Measurements from ENCODE around the gene FGD2.
A peak's percentile ranks its signal among the peaks of the same experiment; 100 is the strongest.

FGD2 gene

DNA sequence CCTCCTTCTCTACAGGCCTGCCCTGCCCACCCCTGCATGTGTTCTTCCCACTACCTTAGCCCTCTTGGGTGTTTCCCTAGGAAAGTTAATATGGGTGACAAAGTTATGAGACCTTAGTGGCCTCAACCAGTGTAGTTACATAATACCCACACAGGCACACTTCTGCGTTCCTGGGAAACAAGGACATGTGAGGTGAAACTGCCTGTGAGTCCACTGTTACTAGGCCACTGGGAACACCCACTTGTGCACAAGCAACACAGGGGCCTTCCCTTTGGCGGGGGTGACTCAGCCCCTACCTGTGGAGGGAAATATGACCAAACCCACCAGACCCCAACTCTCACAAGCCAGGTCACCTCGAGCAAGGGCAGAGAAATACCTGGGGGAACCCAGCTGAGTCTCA, 38.2 kb upstream of the FGD2 start:
- Mint-ChIP-seq H3K4me3 (no peak overlapping the region), H3K9me3 (no peaks in the 10 kb centered on the region), H3K36me3 (peaks cover 47% of the 10 kb centered on the region), H3K27me3 (peaks cover 2% of the 10 kb centered on the region), H3K4me1 (peaks cover 35% of the 10 kb centered on the region), H3K27ac (no peak overlapping the region)
- DNase-seq: no peak
- CTCF ChIA-PET: interaction anchor here (1.4 kb wide), 1 partner anchor 12 kb away, joined by 3 read pairs; no protein-coding TSS in a partner anchor

GRCh38 chr6:36967757-36968156, 37.7 kb upstream of the FGD2 start:
- no peak overlapping the region for H3K27ac Mint-ChIP-seq
- H3K27me3 Mint-ChIP-seq: no peaks in the 10 kb centered on the region
- H3K36me3 Mint-ChIP-seq: peaks cover 52% of the 10 kb centered on the region
- no peaks in the 10 kb centered on the region for H3K9me3 Mint-ChIP-seq
- CTCF ChIA-PET: interaction anchor here (1.4 kb wide), 1 partner anchor 11 kb away, joined by 3 read pairs; no protein-coding TSS in a partner anchor
- H3K4me1 Mint-ChIP-seq: peaks cover 30% of the 10 kb centered on the region
- DNase-seq: no peak
- H3K4me3 Mint-ChIP-seq: no peak overlapping the region

GRCh38 chr6:36968266-36968977, 37.0 kb upstream of the FGD2 start:
- Mint-ChIP-seq H3K27me3 (no peaks in the 10 kb centered on the region), H3K27ac (no peak overlapping the region), H3K9me3 (no peaks in the 10 kb centered on the region), H3K36me3 (peaks cover 57% of the 10 kb centered on the region), H3K4me1 (peaks cover 24% of the 10 kb centered on the region), H3K4me3 (no peak overlapping the region)
- CTCF ChIA-PET: no interaction called here
- DNase-seq: no peak

DNA sequence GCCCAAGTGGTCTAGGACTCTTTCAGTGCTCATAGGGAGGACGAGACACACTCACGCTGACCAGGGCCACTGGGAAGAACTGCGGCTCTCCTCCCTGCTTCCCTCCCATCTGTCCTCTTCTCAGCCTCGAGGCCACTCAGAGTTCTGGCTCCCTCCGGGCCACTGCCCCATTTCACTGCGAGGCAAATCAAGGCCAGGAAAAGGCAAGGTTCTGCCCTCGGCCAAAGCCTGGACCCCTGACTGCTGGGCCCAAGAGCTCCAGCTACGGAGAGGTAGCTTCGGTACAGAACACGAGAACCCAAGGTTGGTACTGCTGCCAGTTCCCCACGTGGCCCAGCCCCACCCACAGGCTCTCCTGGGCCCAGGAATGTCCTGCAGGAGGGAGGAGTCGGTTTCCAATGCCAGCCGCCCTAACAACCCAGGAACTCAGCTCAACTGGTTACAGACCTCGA, 36.2 kb upstream of the FGD2 start:
- no peaks in the 10 kb centered on the region for H3K27me3 Mint-ChIP-seq
- H3K4me3 Mint-ChIP-seq: no peak overlapping the region
- H3K27ac Mint-ChIP-seq: no peak overlapping the region
- H3K9me3 Mint-ChIP-seq: no peaks in the 10 kb centered on the region
- DNase-seq: no peak
- H3K36me3 Mint-ChIP-seq: peaks cover 64% of the 10 kb centered on the region
- peaks cover 15% of the 10 kb centered on the region for H3K4me1 Mint-ChIP-seq
- CTCF ChIA-PET: no interaction called here

GRCh38 chr6:36969988-36970891, 35.2 kb upstream of the FGD2 start:
- Mint-ChIP-seq H3K4me1 (peaks cover 6% of the 10 kb centered on the region), H3K36me3 (peaks cover 70% of the 10 kb centered on the region)

DNA sequence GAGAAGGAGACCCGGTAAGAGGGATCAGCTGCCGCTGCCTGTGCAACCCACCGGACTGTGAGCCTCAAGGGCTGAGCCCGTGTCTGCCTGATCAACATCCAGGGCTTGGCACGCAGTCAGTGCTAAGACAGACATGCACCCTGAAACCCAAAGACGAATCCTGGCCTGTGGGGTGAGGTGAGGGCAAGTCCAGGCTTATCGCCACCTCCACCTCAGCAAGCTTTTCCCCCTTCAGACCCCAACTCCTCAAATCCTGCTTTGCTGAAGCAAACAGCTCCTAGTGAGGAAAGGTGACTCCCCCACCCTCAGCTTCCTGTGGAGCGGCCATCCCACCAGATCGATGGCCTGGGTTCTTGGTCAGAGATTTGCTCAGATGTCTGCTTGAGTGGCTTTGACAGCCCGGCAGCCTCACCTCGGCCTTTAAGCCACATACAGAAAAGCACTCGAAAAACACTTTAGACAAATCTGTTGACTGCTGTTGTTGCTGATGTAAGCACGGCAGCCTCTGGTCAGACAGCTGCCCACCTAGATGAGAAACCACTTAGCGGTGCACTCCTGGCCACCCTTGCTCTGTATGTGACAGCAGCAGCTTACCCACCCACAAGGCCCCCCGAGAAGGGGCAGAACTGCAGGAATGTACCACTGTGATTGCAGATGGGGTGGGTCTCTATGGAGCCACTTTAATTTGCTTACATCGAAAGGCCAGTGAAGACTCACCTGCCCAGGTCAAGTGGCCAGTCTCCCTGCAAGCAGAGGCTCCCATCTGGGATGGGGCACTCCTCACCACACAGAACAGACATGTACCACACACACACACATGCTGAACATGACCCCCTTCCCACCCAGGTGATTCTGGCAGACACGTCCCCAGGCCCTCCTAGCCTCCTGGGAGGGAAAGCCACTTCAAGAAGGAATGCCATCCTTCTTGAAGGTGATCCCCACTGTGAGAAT, 34.3 kb upstream of the FGD2 start:
- DNase-seq: no peak
- Mint-ChIP-seq H3K9me3 (no peaks in the 10 kb centered on the region), H3K4me1 (no peaks in the 10 kb centered on the region), H3K27ac (no peak overlapping the region), H3K36me3 (peaks cover 74% of the 10 kb centered on the region), H3K27me3 (no peaks in the 10 kb centered on the region), H3K4me3 (no peak overlapping the region)
- CTCF ChIA-PET: interaction anchor here (1.3 to 1.4 kb wide), 2 partner anchors 8 to 10 kb away, joined by 3 read pairs; no protein-coding TSS in a partner anchor

More at GRCh38 chr6:36969988-36970891, 35.2 kb upstream of the FGD2 start:
- Mint-ChIP-seq H3K4me3 (no peak overlapping the region), H3K27ac (no peak overlapping the region), H3K9me3 (no peaks in the 10 kb centered on the region), H3K27me3 (no peaks in the 10 kb centered on the region)
- DNase-seq: no peak
- CTCF ChIA-PET: interaction anchor here (1.3 to 1.4 kb wide), 2 partner anchors 9 to 11 kb away, joined by 3 read pairs; no protein-coding TSS in a partner anchor

GRCh38 chr6:36971921-36972673, 33.4 kb upstream of the FGD2 start:
- no peak overlapping the region for H3K27ac Mint-ChIP-seq
- CTCF ChIA-PET: interaction anchor here (1.3 kb wide), 1 partner anchor 7 kb away, joined by 3 read pairs; no protein-coding TSS in a partner anchor
- no peak for DNase-seq
- H3K27me3 Mint-ChIP-seq: no peaks in the 10 kb centered on the region
- no peak overlapping the region for H3K4me3 Mint-ChIP-seq
- H3K36me3 Mint-ChIP-seq: peaks cover 76% of the 10 kb centered on the region
- no peaks in the 10 kb centered on the region for H3K9me3 Mint-ChIP-seq
- H3K4me1 Mint-ChIP-seq: no peaks in the 10 kb centered on the region

GRCh38 chr6:36973190-36973589, 32.3 kb upstream of the FGD2 start:
- CTCF ChIA-PET: no interaction called here
- peaks cover 3% of the 10 kb centered on the region for H3K4me1 Mint-ChIP-seq
- H3K27me3 Mint-ChIP-seq: no peaks in the 10 kb centered on the region
- no peak overlapping the region for H3K27ac Mint-ChIP-seq
- H3K4me3 Mint-ChIP-seq: no peak overlapping the region
- no peak for DNase-seq
- H3K36me3 Mint-ChIP-seq: peaks cover 77% of the 10 kb centered on the region
- H3K9me3 Mint-ChIP-seq: no peaks in the 10 kb centered on the region

DNA sequence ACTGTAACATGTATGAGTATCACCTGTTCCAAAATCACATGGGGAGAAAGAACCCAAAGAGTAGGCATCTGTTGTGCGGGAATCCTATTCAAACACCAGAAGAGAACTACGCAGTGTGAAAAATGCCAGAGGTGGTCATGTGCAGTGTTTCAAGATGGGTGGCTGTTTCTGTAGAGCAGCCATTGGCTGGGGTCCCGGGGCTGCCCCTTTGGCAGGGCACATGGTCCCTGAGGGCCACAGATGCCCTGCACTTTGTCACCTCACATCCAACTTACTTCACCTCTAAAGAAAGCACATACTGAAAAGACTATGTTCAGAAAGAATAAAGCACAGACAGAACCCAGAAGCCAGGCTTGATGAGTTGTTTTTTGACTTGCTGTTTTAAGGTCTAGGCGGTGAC, 31.8 kb upstream of the FGD2 start:
- Mint-ChIP-seq H3K4me3 (no peak overlapping the region), H3K27me3 (no peaks in the 10 kb centered on the region), H3K36me3 (peaks cover 76% of the 10 kb centered on the region), H3K4me1 (peaks cover 3% of the 10 kb centered on the region), H3K27ac (no peak overlapping the region), H3K9me3 (no peaks in the 10 kb centered on the region)
- CTCF ChIA-PET: no interaction called here
- no peak for DNase-seq

GRCh38 chr6:36975231-36976006, 30.0 kb upstream of the FGD2 start:
- no peaks in the 10 kb centered on the region for H3K9me3 Mint-ChIP-seq
- no peak overlapping the region for H3K4me3 Mint-ChIP-seq
- H3K36me3 Mint-ChIP-seq: peaks cover 75% of the 10 kb centered on the region
- peaks cover 17% of the 10 kb centered on the region for H3K4me1 Mint-ChIP-seq
- peak overlapping the region; percentile 28 for H3K27ac Mint-ChIP-seq
- H3K27me3 Mint-ChIP-seq: no peaks in the 10 kb centered on the region
- CTCF ChIA-PET: interaction anchor here (7.0 kb wide), 1 partner anchor 43 kb away, joined by 54 read pairs; no protein-coding TSS in a partner anchor
- DNase-seq: no peak

GRCh38 chr6:36976007-36976264, 29.5 kb upstream of the FGD2 start:
- no peak for DNase-seq
- H3K9me3 Mint-ChIP-seq: no peaks in the 10 kb centered on the region
- H3K36me3 Mint-ChIP-seq: peaks cover 69% of the 10 kb centered on the region
- no peak overlapping the region for H3K4me3 Mint-ChIP-seq
- H3K27me3 Mint-ChIP-seq: no peaks in the 10 kb centered on the region
- CTCF ChIA-PET: interaction anchor here (0.6 to 7.0 kb wide), 2 partner anchors 42 to 164 kb away, joined by 3 to 54 read pairs; no protein-coding TSS in a partner anchor
- peak overlapping the region; percentile 28 for H3K27ac Mint-ChIP-seq
- peaks cover 22% of the 10 kb centered on the region for H3K4me1 Mint-ChIP-seq

DNA sequence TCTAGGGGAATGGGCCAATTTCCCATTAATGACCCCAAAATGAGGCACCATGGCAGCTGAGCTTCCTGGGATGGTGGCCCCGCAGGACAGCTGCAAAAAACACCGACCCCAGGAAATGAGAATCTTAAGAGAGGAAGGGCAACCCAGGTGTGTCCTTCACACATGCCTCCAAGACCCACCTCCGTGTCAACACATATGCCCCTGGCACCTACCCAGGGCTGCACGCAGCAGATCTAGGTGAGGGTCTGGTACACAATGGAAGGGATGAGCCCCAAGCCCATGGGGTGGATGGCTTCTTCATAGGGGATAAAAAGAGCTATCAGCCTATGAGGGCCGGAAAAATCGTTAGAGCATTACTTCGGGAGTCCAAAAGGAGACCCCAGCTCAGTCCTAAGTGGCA, 28.9 kb upstream of the FGD2 start:
- DNase-seq: no peak
- H3K4me3 Mint-ChIP-seq: no peak overlapping the region
- peaks cover 65% of the 10 kb centered on the region for H3K36me3 Mint-ChIP-seq
- H3K27ac Mint-ChIP-seq: no peak overlapping the region
- H3K27me3 Mint-ChIP-seq: no peaks in the 10 kb centered on the region
- CTCF ChIA-PET: interaction anchor here (0.6 to 7.0 kb wide), 2 partner anchors 41 to 164 kb away, joined by 3 to 54 read pairs; no protein-coding TSS in a partner anchor
- H3K4me1 Mint-ChIP-seq: peaks cover 23% of the 10 kb centered on the region
- no peaks in the 10 kb centered on the region for H3K9me3 Mint-ChIP-seq

All from activated naive CD4-positive, alpha-beta T cell treated with anti-CD3 and anti-CD28 coated beads, Interleukin-2, amount 10 ng/mL, durations not matched to agents 7 days and 5 days (primary cell).